Body of pancreas (tissue), 4 donors: ENCODE results near the gene B4GAT1.
"Not testable (repeated sequence)": the region's sequence is repeated elsewhere in the genome, so short reads cannot be mapped to it uniquely, and the experiment has no call there.

ENCODE experiments used
- CTCF ChIP-seq, 7 experiments: fragments of 450-650 bp in 4 of 7; fragments of 200-600 bp in 3 of 7; sonication (generic) in 3 of 7; IDR thresholded peaks; one replicate each; pipeline ENCODE4 v1.5.1; 2016 to 2019; ENCODE audit warnings: antibody characterized with exemption in 7 of 7
- POLR2A ChIP-seq, 3 donors: fragments of 450-650 bp; IDR thresholded peaks; one replicate each; pipeline ENCODE4 v1.6.1; 2016; ENCODE audit warnings: antibody characterized with exemption in 3 of 3, mild to moderate bottlenecking in 2 of 3

GRCh38 chr11:66350560-66351235, 3.3 kb upstream of the B4GAT1 start:
- not testable (repeated sequence) for TF ChIP-seq CTCF, POLR2A (IDR thresholded peaks at IDR 0.05)
